GM15510 (cell line): ENCODE data around the gene NAP1L1.

Experiments used
- POLR2A ChIP-seq: IDR thresholded peaks from 3 replicates; pipeline ENCODE4 v1.6.1; 2011; ENCODE audit warnings: borderline replicate concordance; ENCODE audit not compliant: insufficient read length; ENCODE audit errors: extremely low read depth

NAP1L1 gene

GRCh38 chr12:76023069-76023690, 61.3 kb downstream of the NAP1L1 start:
- no peak for TF ChIP-seq POLR2A

GRCh38 chr12:76022506-76022905, 62.0 kb downstream of the NAP1L1 start:
- no peak for TF ChIP-seq POLR2A

GRCh38 chr12:76020731-76021672, 63.5 kb downstream of the NAP1L1 start:
- no peak for TF ChIP-seq POLR2A

- TF ChIP-seq POLR2A = no peak
Observed at GRCh38 chr12:76020281-76020680, 64.2 kb downstream of the NAP1L1 start.

- TF ChIP-seq POLR2A = no peak
Observed at GRCh38 chr12:76018672-76019071, 65.8 kb downstream of the NAP1L1 start.

GRCh38 chr12:76018111-76018510, 66.4 kb downstream of the NAP1L1 start:
- TF ChIP-seq POLR2A = no peak

- no peak for TF ChIP-seq POLR2A
Observed at GRCh38 chr12:76014007-76014406, 70.5 kb downstream of the NAP1L1 start.

- no peak for TF ChIP-seq POLR2A
Observed at GRCh38 chr12:76013603-76014002, 70.9 kb downstream of the NAP1L1 start.

- TF ChIP-seq POLR2A = no peak
Observed at GRCh38 chr12:76012644-76013043, 71.8 kb downstream of the NAP1L1 start.

GRCh38 chr12:76010732-76011458, 73.6 kb downstream of the NAP1L1 start:
- no peak for TF ChIP-seq POLR2A

- TF ChIP-seq POLR2A = no peak
Observed at GRCh38 chr12:76008428-76008827, 76.1 kb downstream of the NAP1L1 start.

GRCh38 chr12:76007640-76008039, 76.8 kb downstream of the NAP1L1 start:
- no peak for TF ChIP-seq POLR2A

GRCh38 chr12:76006028-76006925, 78.2 kb downstream of the NAP1L1 start:
- no peak for TF ChIP-seq POLR2A

GRCh38 chr12:76003355-76003638, 81.2 kb downstream of the NAP1L1 start:
- no peak for TF ChIP-seq POLR2A
